Measurements from ENCODE around the gene RTP5.

The RTP5 gene

DNA sequence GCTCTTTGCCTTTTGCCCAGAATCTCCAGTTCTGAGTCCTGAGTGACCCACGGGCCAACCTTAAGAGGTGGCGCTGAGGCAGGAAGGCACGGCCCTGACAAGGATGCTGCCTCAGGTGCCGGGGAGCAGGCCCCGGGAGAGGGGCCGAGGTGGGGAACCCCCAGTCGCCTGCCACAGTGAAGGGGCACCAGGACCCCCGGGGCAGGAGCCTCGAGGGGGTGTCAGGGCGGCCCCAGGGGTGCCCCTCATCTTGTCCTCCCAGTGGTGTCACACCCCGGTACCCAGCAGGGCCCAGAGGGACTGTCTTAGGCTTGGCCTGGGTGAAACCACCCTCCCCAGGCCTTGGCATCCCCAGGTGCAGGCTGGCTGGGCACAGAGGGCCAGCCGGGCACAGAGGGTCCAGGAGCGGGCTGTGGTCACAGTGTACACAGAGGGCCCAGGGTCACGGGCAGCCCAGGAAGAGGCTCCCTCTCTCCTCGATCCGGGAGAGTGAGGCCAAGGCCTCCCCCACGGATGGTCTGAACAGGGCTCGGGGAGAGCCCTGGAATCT lies 11.9 kb upstream of the RTP5 start:
- no peak for DNase-seq (ENCODE audit: low read depth)

DNA sequence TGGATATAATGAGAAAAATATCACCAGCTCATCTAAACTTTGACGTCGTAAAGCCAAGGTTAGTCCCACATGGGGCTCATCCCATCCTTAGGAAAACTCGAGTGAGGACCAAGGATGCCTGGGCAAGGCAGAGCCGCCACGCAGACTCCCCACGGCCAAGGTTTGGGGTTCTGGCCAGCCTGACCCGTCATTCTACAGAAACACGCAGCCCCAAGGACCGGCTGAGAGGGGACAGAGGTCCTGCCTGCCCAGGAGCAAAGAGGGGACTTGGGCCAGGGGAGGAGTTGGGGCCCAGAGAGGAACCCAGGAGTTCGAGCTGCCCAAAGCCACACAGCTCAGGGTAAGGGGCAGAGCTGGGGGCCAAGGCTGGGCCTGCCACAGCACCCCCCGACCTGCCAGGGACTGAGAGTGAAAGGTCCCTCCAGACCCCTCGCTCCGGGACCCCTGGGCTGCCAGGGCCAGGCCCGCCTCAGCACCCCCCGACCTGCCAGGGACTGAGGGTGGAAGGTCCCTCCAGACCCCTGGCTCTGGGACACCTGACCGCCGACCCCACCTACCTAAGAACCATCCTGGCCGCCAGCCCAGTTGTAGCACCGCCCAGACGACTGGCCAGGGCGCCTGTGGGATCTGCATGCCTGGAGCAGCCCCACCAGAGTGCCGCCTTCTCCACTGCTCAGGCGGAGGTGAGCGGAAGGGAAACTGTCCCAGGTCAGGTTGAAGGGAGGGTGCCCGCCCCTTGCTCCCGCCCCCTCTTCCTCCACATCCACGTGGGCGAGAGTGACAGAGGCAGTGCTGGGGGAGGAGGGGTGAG lies 11.1 kb upstream of the RTP5 start, which contains the start of gene PDCD1:
Gene PDCD1 (minus strand): TSS at position 689 of the 811 bp plus-strand sequence. CDS start 56 bp downstream, at position 633.
- DNase-seq (ENCODE audit: low read depth), result no peak

- no peak for DNase-seq (ENCODE audit: low read depth)
These were observed 10.5 kb upstream of the RTP5 start for GRCh38 chr2:241859017-241859435.

DNA sequence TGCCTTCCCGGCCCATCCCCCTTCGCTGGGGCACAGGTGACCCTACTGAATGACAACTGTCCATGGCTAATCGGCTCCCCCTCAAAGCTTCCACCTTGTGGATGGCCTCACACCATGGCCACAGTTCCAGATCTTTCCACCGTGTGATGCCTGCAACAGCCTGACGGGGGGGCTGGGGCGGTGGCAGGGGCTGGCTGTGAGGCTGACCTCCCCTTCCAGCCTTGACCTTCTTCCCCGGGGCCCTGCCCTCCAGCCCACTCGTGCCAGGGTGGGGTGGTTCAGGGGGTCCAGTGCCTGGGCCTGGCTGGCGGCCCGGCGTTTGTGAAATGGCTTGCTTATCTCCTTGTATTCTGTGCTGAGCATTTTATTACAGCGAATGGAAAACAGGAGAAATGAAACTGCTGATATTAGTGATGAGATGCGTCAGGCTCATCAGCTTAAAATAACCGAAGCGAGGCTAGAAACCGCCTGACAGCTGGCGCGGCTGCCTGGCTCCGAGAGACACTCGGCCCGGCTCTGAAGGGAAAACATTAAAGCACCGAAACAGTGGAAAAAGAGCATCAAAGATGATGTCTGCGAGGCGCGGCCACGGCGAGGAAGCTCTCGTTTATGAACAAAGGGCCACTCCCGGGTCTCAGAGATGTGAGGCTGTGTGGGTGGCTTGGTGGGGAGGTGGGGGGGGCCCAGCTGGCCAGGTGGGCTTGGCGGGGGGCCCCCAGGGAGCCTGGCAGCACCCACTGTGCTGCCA lies 9.9 kb upstream of the RTP5 start:
- DNase-seq (ENCODE audit: low read depth), result peak; percentile 49

GRCh38 chr2:241860184-241861078 lies 9.1 kb upstream of the RTP5 start:
- no peak for DNase-seq (ENCODE audit: low read depth)

DNA sequence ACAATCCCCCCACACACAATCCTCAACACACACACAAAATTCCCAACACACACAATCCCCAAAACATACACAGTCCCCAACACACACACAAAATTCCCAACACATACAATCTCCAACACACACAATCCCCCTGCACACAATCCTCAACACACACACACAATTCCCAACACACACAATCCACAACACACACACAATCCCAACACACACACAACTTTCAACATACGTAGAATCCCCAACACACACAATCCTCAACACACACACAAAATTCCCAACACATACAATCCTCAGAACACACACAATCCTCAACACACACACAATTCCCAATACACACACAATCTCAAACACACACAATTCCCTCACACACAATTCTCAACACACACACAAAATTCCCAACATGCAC lies 8.3 kb upstream of the RTP5 start:
- DNase-seq (ENCODE audit: low read depth), result no peak

- DNase-seq (ENCODE audit: low read depth), result no peak
These were observed 7.4 kb upstream of the RTP5 start for GRCh38 chr2:241862093-241862492.

DNA sequence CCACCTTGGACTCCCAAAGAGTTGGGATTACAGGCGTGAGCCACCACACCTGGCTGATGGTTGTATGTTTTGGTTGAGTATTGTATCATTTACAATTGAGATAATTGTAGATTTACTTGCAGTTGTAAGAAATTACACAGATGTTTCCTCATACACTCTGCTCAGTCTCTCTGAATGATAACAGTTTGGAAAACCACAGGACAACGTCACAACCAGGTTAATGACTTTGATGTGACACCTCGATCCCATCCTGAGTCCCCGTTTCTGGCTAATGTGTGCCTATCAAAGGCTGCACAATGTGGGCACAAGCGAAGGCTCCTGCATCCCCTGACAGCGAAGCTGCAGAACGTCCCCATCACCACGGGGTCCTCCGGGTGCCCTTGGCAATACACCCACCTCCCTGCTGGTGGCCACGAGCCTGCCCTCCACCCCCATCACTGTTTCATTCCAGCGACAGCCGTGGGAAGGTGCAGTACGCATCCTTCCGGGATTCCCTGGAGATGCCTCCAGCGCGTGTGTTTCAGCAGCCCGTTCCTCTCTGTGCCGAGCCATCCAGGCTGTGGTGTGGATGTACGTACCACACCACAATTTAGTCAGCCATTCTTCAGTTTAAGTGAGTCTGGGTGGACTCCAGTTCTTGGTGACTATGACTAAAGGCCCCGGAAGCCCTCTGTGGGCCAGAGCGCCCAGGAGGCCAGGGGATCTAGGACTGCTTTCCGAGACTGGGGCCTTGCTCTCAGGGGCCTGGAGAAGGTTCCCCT lies 6.6 kb upstream of the RTP5 start:
- no peak for DNase-seq (ENCODE audit: low read depth)

GRCh38 chr2:241863536-241863954 lies 6.0 kb upstream of the RTP5 start:
- DNase-seq (ENCODE audit: low read depth), result no peak

DNA sequence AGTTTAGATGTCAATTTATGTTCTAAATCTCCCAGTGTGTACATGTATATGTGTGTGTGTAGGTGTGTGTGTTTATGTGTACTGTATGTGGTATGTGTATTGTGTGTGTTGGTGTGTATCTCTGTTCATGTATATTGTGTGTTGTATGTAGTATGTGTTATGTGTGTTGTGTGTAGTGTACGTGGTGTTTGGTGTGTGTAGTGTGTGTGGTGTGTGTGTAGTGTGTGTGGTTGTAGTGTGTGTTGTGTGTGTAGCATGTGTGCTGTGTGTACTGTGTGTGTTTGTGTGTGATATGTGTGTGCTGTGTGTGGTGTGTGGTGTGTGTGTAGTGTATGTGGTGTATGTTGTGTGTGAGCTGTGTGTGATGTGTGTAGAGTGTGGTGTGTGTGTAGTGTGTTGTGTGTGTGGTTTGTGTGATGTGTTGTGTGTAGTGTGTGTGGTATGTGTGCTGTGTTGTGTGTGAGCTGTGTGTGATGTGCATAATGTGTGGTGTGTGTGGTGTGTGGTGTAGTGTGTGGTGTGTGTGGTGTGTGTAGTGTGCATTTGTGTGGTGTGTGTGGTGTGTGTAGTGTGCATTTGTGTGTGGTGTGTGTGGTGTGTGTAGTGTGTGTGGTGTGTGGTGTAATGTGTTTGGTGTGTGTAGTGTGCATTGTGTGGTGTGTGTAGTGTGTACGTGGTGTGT lies 5.2 kb upstream of the RTP5 start:
- DNase-seq (ENCODE audit: low read depth), result no peak

- DNase-seq (ENCODE audit: low read depth), result no peak
These were observed 4.7 kb upstream of the RTP5 start for GRCh38 chr2:241864850-241865213.

GRCh38 chr2:241865416-241865956 lies 4.0 kb upstream of the RTP5 start:
- DNase-seq (ENCODE audit: low read depth), result no peak

- DNase-seq (ENCODE audit: low read depth), result no peak
These were observed 3.4 kb upstream of the RTP5 start for GRCh38 chr2:241865957-241866789.

DNA sequence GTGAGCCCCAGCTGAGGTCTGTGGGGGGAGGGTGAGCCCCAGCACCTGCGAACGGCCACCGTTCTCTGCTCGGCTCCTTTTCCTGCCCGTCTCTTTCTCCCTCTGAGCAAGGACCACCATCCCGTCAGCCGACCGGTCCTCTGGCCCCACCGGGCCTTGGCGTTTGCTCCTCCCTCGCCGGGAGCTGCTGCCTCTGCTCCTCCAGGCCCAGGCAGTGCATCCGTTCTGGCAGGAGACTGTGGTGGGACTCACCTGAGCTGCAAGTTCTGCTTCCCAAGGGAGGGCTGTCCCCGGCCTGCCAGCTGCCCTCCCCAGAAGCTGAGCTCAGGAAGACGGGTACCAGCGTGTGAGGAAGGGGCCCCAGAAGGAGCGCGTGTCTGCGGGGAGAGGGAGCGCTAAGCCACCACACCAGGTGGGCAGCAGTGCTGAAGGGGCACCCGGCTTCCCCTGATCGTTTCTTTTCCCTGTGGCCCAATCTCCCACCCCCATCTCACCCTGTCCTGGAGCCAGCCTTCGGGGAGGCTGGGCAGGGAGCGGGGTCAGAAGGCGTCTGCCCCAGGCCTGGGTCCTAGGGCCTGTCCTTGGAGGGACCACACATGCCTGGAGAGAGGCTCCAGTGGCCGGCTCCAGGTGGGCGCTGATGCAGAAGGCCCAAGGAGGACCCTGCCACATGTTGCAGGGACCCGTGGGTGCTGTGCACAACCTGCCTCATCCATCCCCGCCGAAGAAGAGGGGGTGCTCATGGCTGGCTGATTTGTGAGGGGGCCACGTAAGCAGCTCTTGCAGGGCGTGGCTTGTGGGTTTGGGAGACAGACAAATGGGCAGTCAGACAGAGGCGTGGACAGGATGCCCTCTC lies 2.5 kb upstream of the RTP5 start:
- no peak for DNase-seq (ENCODE audit: low read depth)

DNA sequence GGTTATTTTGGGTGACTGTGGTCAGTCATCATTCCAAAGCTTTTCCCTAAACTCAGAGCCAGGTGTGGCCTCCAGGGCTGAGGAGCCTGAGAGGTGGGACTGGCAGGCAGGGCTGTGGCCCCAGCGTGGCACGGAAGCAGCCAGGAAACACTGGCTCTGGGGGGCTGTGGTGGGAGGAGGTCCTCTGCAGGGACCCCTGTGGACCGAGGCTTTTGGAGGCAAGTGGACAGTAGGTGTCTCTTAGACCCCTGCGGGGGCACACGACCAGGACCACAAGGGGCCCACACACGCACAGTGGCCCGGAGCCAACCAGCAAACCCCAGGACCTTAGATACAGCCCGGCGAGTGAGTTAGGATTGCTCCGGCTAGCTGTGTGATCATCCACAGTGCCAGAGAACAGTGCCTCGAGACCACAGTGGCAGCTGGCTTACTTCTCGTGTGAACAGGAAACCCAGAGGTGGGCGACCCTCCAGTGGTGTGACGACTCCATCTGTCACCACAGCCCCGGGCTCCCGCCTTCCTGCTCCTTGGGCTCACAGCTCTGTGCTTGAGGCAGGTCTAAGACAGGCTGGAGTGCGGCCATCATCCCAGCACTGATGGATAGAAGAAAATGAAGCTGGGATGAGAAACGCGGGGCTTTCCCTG lies 1.6 kb upstream of the RTP5 start:
- DNase-seq (ENCODE audit: low read depth), result no peak

GRCh38 chr2:241868661-241869081 lies 858 bp upstream of the RTP5 start:
- DNase-seq (ENCODE audit: low read depth), result no peak

GRCh38 chr2:241870081-241870541 lies 582 bp downstream of the RTP5 start:
- no peak for DNase-seq (ENCODE audit: low read depth)
